ENCODE measurements around the gene LPIN2. TPM values are rescaled to one million over a fixed set of nuclear protein-coding genes. Genes with fewer than 3 reads are reported as not detected.

The LPIN2 gene
- total and polyA plus RNA-seq, 2 of the 4 experiments (the other 2 are of a cell fraction), result 16.2 to 21.9 TPM

GRCh38 chr18:3032721-3033120, 19.8 kb upstream of the LPIN2 start:
- TF ChIP-seq CHD1 (IDR thresholded peaks at IDR 0.05; ENCODE audit: low read depth, low read length), result no peak
- no peak for TF ChIP-seq MAFK (IDR thresholded peaks at IDR 0.05; ENCODE audit: low read depth, low read length)
- no peak for TF ChIP-seq RCOR1 (IDR thresholded peaks at IDR 0.05; ENCODE audit: insufficient replicate concordance, low read length)
- no peak for TF ChIP-seq CTCF (conservative IDR thresholded peaks at IDR 0.05; ENCODE audit: low read depth, low read length)
- TF ChIP-seq RFX5 (IDR thresholded peaks at IDR 0.05; ENCODE audit: low read depth, low read length), result no peak
- no peak for TF ChIP-seq ELK1 (IDR thresholded peaks at IDR 0.05; ENCODE audit: borderline replicate concordance, low read depth, low read length)
- in situ Hi-C loops (cut with MboI; ENCODE audit: low sequenced_read_pairs) (no loop called here), dilution Hi-C loops (cut with HindIII; ENCODE audit: low sequenced_read_pairs, unreplicated experiment) (no loop called here), intact Hi-C loops (cut with micrococcal nuclease) (no loop called here)
- H2AK5ac ChIP-seq (ENCODE audit: low read depth, low read length), result no peak overlapping the region
- no peak overlapping the region for H3K56ac ChIP-seq (ENCODE audit: extremely low read depth, insufficient read depth, low read length)
- H2BK15ac ChIP-seq (ENCODE audit: low read depth, low read length), result no peak overlapping the region
- H3K23ac ChIP-seq (ENCODE audit: low read depth, low read length), result no peak overlapping the region
- no peak overlapping the region for H3K27ac ChIP-seq (ENCODE audit: insufficient read depth, low read length)
- DNase-seq, result no peak
- no peak overlapping the region for H3K14ac ChIP-seq (replicated peaks; ENCODE audit: low read depth, low read length)
- peak overlapping the region; percentile 20; the same call in 1 of the 2 replicates for H2BK20ac ChIP-seq (ENCODE audit: low read depth, low read length)
- H3K9me3 ChIP-seq (ENCODE audit: control insufficient read depth, insufficient read depth, low read length), result no peaks in the 10 kb centered on the region
- no CpG with 5 or more reads among the region's 3 CpGs for WGBS, 2 experiments (ENCODE audit: extremely low coverage in 2 of 2, insufficient read length in 1 of 2)
- H2AK9ac ChIP-seq (replicated peaks; ENCODE audit: low read depth, low read length, poor library complexity), result no peak overlapping the region
- no peak overlapping the region for H2BK120ac ChIP-seq (ENCODE audit: low read depth, low read length)
- no peak overlapping the region for H4K91ac ChIP-seq (ENCODE audit: insufficient read depth, low read depth, low read length)
- no TSS peak for BruUV-seq (replicated peaks)
- H4K8ac ChIP-seq (ENCODE audit: low read depth in 2 of 2, low read length in 2 of 2), result no peak overlapping the region
- no peak overlapping the region for H3K18ac ChIP-seq (ENCODE audit: low read depth, low read length)
- H3K27me3 ChIP-seq (ENCODE audit: control insufficient read depth, insufficient read depth, low read length), result no peaks in the 10 kb centered on the region
- ChIA-PET POLR2A (ENCODE audit: unreplicated experiment) (no interaction called here), CTCF (no interaction called here)
- H3K4me1 ChIP-seq (ENCODE audit: control insufficient read depth, insufficient read depth, low read length), result peaks cover 8% of the 10 kb centered on the region
- no peak overlapping the region for H2BK5ac ChIP-seq (ENCODE audit: low read depth, low read length, poor library complexity, severe bottlenecking)
- H4K20me1 ChIP-seq (ENCODE audit: insufficient read depth, low read length), result no peaks in the 10 kb centered on the region
- ATAC-seq (ENCODE audit: low read depth), result no peak
- no peak overlapping the region for H3K9ac ChIP-seq (ENCODE audit: low read depth, low read length)
- no peak overlapping the region for H2AFZ ChIP-seq (replicated peaks; ENCODE audit: low read length, poor library complexity)
- H3K36me3 ChIP-seq (ENCODE audit: control insufficient read depth, insufficient read depth, low read length), result no peaks in the 10 kb centered on the region
- H3K79me1 ChIP-seq (ENCODE audit: low read depth in 1 of 2, low read length in 2 of 2), result no peaks in the 10 kb centered on the region
- H3K4ac ChIP-seq (ENCODE audit: low read depth, low read length), result no peak overlapping the region
- H4K5ac ChIP-seq (ENCODE audit: low read depth, low read length), result no peak overlapping the region
- no peak overlapping the region for H3K4me2 ChIP-seq (ENCODE audit: low read depth, low read length)
- 0 out of 2 replicates have a peak, but pooled peaks cover 7% of the 10 kb centered on the region for H3K9me1 ChIP-seq (ENCODE audit: insufficient read depth, low read length)
- H3K4me3 ChIP-seq (ENCODE audit: insufficient read depth, low read depth, low read length), result no peak overlapping the region

All from IMR-90 (cell line).